CD4-positive, alpha-beta T cell (primary cell): Measurements from ENCODE around the gene TST. TPM values are rescaled to one million over a fixed set of nuclear protein-coding genes. Genes with fewer than 3 reads are reported as not detected.

Experiments used
- ATAC-seq: fragments of 200-7000 bp; cut with Tn5 transposase; one replicate; pipeline ENCODE4 v1.10.0; 2022; ENCODE audit warnings: mild to moderate bottlenecking; ENCODE audit not compliant: poor library complexity
- CTCF ChIA-PET: fragments of 350-600 bp; sonication (Branson Sonifier 250); formaldehyde crosslinking; loops from one replicate; lab custom pipeline; 2021; ENCODE audit warnings: antibody characterized with exemption, inconsistent platforms; lab: Charles Lee
- POLR2A ChIA-PET: fragments of 350-600 bp; sonication (Branson Sonifier 250); formaldehyde crosslinking; loops from one replicate; lab custom pipeline; 2021; ENCODE audit warnings: antibody characterized with exemption, inconsistent platforms; lab: Charles Lee
- DNase-seq, 14 experiments: peaks; one replicate each; pipeline ENCODE4 v3.0.0-alpha.2; 2013 to 2020; ENCODE audit warnings: mixed read lengths in 2 of 14
- H3K27ac ChIP-seq, 2 donors: one replicate each; pipeline versions ENCODE4 v1.5.1 to v1.7.0; 2013; ENCODE audit warnings: low read length in 2 of 2, low read depth in 1 of 2, mild to moderate bottlenecking in 1 of 2
- H3K27me3 ChIP-seq, 2 experiments: 1 replicate in 1 of 2; 2 replicates in 1 of 2; pipeline versions ENCODE4 v1.6.1 to v1.7.0; 2013; ENCODE audit warnings: low read length in 2 of 2, control low read depth in 1 of 2, mild to moderate bottlenecking in 1 of 2, moderate library complexity in 1 of 2; ENCODE audit not compliant: insufficient read depth in 2 of 2, control insufficient read depth in 1 of 2
- H3K36me3 ChIP-seq: one replicate; pipeline ENCODE4 v1.6.1; 2013; ENCODE audit warnings: low read length, control low read depth; ENCODE audit not compliant: insufficient read depth
- H3K4me1 ChIP-seq: one replicate; pipeline ENCODE4 v1.6.1; 2013; ENCODE audit warnings: low read length, control low read depth; ENCODE audit not compliant: insufficient read depth
- H3K4me3 ChIP-seq: one replicate; pipeline ENCODE4 v1.5.1; 2013; ENCODE audit warnings: mild to moderate bottlenecking, low read length, moderate library complexity
- H3K9me3 ChIP-seq, 2 experiments: 1 replicate in 1 of 2; 2 replicates in 1 of 2; pipeline versions ENCODE4 v1.6.1 to v1.7.0; 2013; ENCODE audit warnings: low read length in 2 of 2, mild to moderate bottlenecking in 2 of 2, control low read depth in 1 of 2, moderate library complexity in 1 of 2; ENCODE audit not compliant: control insufficient read depth in 1 of 2, insufficient read depth in 1 of 2
- H3K27ac Mint-ChIP-seq: one replicate; pipeline ENCODE4 v1.8.0; 2020; ENCODE audit warnings: mixed read lengths
- H3K27me3 Mint-ChIP-seq: one replicate; pipeline ENCODE4 v1.8.0; 2021; ENCODE audit warnings: mixed read lengths
- H3K36me3 Mint-ChIP-seq: one replicate; pipeline ENCODE4 v1.8.0; 2021; ENCODE audit warnings: low read depth, mixed read lengths
- H3K4me1 Mint-ChIP-seq: one replicate; pipeline ENCODE4 v1.8.0; 2021; ENCODE audit warnings: low read depth, mixed read lengths
- H3K4me3 Mint-ChIP-seq: one replicate; pipeline ENCODE4 v1.8.0; 2020; ENCODE audit warnings: mild to moderate bottlenecking, mixed read lengths
- H3K9me3 Mint-ChIP-seq: one replicate; pipeline ENCODE4 v1.8.0; 2020; ENCODE audit warnings: mixed read lengths
- intact Hi-C, 2 experiments: fragments of 100-400 bp; cut with DNase I in 1 of 2; cut with micrococcal nuclease in 1 of 2; formaldehyde crosslinking; loops; one replicate each; pipeline versions ENCODE4 v1.15.1 to v1.9.0; 2023 to 2025; cut with DNase I, micrococcal nuclease
- total RNA-seq, 174 experiments: library from RNA in 2 of 174; stranded (reverse) in 2 of 174; gene quantifications; one replicate each; pipeline ENCODE4 v1.2.3 and lab custom pipeline; 2021 to 2026
- TF ChIP-seq, protein P1 (sequence below): fragments of 200-600 bp; IDR thresholded peaks from one replicate; pipeline ENCODE4 v1.8.0; 2022; ENCODE audit warnings: antibody characterized with exemption, mild to moderate bottlenecking

The TST gene
- total RNA-seq, 2 experiments from 2014 or later: not detected

DNA sequence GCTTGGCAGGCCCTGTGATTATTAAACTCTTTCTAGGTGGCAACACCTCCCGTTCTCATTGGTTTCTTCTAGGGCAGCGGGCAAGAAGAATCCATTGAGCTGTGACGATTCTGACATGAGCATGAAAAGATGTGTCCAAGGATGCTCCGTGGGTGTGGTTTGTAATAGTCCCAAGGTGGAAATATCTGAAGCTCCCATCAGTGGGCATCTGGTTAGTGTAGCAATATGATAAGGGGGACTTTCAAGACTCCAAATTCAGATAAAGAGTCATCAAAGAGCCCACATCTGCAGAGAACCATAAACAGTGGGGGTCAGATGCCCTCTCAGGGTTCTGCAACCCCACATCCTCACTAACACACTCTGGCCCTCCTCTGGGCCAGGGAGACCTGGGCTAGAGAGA lies 42.6 kb downstream of the TST start:
- POLR2A ChIA-PET: interaction anchor here (0.8 to 2.2 kb wide), 5 partner anchors 11 to 510 kb away, joined by 3 to 21 read pairs (median 3); partner anchors contain the start of genes IFT27 and MFNG
- no peak overlapping the region for H3K27ac ChIP-seq
- DNase-seq (no peak), ATAC-seq (no peak)
- TF ChIP-seq, protein P1, sequence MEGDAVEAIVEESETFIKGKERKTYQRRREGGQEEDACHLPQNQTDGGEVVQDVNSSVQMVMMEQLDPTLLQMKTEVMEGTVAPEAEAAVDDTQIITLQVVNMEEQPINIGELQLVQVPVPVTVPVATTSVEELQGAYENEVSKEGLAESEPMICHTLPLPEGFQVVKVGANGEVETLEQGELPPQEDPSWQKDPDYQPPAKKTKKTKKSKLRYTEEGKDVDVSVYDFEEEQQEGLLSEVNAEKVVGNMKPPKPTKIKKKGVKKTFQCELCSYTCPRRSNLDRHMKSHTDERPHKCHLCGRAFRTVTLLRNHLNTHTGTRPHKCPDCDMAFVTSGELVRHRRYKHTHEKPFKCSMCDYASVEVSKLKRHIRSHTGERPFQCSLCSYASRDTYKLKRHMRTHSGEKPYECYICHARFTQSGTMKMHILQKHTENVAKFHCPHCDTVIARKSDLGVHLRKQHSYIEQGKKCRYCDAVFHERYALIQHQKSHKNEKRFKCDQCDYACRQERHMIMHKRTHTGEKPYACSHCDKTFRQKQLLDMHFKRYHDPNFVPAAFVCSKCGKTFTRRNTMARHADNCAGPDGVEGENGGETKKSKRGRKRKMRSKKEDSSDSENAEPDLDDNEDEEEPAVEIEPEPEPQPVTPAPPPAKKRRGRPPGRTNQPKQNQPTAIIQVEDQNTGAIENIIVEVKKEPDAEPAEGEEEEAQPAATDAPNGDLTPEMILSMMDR: no peak
- intact Hi-C loops: loop anchor here in 1 of 2 experiments (1.0 to 5.0 kb wide), 2 partner anchors 194 to 444 kb away; no protein-coding TSS in a partner anchor
- no peaks in the 10 kb centered on the region for H3K27me3 Mint-ChIP-seq
- peak overlapping the region; percentile 38 for H3K27ac Mint-ChIP-seq
- peaks cover 15% of the 10 kb centered on the region for H3K4me1 ChIP-seq
- no peaks in the 10 kb centered on the region for H3K36me3 ChIP-seq
- H3K4me3 ChIP-seq: no peak overlapping the region
- H3K4me3 Mint-ChIP-seq: peak overlapping the region; percentile 97
- no peaks in the 10 kb centered on the region for H3K9me3 Mint-ChIP-seq
- H3K36me3 Mint-ChIP-seq: peaks cover 3% of the 10 kb centered on the region
- peaks cover 8% of the 10 kb centered on the region for H3K4me1 Mint-ChIP-seq
- H3K9me3 ChIP-seq: no peaks in the 10 kb centered on the region
- CTCF ChIA-PET: interaction anchor here (0.8 to 3.1 kb wide), 13 partner anchors 11 to 1591 kb away, joined by 3 to 16 read pairs (median 4); partner anchors contain the start of genes IFT27 and IL2RB
- no peaks in the 10 kb centered on the region for H3K27me3 ChIP-seq

DNA sequence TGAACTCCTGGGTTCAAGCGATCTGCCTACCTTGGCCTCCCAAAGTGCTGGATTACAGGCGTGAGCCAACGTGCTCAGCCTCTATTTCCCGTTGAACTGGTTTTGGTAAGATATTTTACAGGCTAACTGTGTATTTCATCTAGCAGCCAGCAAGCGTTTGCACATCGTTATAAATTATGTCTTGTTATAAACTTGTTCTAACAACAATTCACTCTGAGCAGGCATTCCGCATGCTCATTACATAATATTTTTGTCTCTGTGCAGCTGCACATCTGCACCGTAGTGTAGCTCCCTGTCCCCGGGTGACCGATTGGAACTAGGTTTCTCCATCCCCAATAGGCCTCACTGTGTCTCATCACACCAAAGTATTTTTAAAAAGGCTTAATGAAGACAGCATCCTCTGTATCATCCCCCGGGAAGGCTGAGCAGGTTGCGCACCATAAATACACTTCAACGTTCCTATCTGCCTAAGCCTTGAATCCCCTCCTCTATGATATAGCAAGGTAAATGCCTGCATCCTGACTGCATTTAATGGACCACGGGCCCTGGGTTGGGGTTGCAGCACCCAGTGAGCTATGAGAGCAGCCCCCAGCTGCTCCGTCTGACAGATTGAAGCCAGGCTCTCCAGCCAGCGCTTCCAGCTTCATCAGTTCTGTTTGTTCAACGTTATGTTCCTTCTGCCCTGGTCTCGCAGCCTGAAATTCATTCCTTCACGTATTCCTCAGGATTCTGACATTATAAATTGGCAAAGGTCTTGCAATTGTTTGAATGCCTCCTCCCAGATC lies 47.7 kb downstream of the TST start:
- Histone ChIP-seq H3K4me1 (no peaks in the 10 kb centered on the region), H3K27me3 (no peaks in the 10 kb centered on the region), H3K36me3 (no peaks in the 10 kb centered on the region), H3K9me3 (no peaks in the 10 kb centered on the region), H3K27ac (no peak overlapping the region), H3K4me3 (no peak overlapping the region)
- Mint-ChIP-seq H3K4me1 (no peaks in the 10 kb centered on the region), H3K9me3 (no peaks in the 10 kb centered on the region), H3K4me3 (no peak overlapping the region), H3K27me3 (no peaks in the 10 kb centered on the region), H3K36me3 (no peaks in the 10 kb centered on the region), H3K27ac (no peak overlapping the region)
- intact Hi-C loops: no loop called here
- CTCF ChIA-PET: no interaction called here
- DNase-seq: no peak
- ATAC-seq: no peak
- TF ChIP-seq, protein P1: no peak
- POLR2A ChIA-PET: no interaction called here

DNA sequence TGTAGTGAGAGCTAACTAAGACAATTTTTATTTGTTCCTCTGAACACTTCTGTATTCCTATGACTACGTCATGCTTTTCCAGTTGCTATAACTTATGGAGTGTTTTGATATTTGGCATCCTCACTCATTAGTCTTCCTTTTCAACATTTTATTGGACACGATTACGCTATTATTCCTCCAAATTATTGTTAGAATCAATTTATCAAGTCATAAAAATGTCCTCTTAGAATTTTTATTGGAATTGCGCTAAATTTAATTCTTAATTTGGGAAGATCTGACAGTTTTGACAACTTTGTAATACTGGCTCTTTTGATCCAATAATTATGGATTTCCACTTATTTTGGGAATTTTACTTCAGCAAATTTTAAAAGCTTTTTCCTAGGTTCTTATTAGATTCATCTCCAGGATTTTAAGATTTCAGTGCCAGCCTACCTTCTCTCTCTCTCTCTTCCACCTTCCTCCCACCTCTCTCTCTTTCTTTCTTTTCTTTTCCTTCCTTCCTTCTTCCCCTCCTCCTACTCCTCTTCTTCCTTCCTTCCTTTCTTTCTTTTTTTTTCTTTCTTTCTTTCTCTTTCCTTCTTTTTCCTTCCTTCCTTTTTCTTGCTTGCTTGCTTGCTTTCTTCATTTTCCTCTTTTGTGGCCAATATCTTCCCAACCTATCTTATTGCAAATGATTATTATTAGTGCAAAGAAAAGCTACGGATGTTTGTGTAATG lies 50.8 kb downstream of the TST start:
- TF ChIP-seq, protein P1: no peak
- Histone ChIP-seq H3K4me3 (no peak overlapping the region), H3K36me3 (no peaks in the 10 kb centered on the region), H3K27ac (no peak overlapping the region), H3K9me3 (no peaks in the 10 kb centered on the region), H3K4me1 (no peaks in the 10 kb centered on the region), H3K27me3 (no peaks in the 10 kb centered on the region)
- POLR2A ChIA-PET: interaction anchor here (1.0 kb wide), 1 partner anchor 192 kb away, joined by 3 read pairs; no protein-coding TSS in a partner anchor
- CTCF ChIA-PET: interaction anchor here (1.4 kb wide), 1 partner anchor 10 kb away, joined by 5 read pairs; no protein-coding TSS in a partner anchor
- no peak overlapping the region for H3K4me3 Mint-ChIP-seq
- intact Hi-C loops: no loop called here
- ATAC-seq: no peak
- no peaks in the 10 kb centered on the region for H3K9me3 Mint-ChIP-seq
- no peaks in the 10 kb centered on the region for H3K4me1 Mint-ChIP-seq
- no peaks in the 10 kb centered on the region for H3K36me3 Mint-ChIP-seq
- H3K27me3 Mint-ChIP-seq: no peaks in the 10 kb centered on the region
- no peak for DNase-seq
- H3K27ac Mint-ChIP-seq: no peak overlapping the region
